ENCODE results near the gene YIPF3. TPM values are rescaled to one million over a fixed set of nuclear protein-coding genes. Genes with fewer than 3 reads are reported as not detected.
"Not testable (repeated sequence)": the region's sequence is repeated elsewhere in the genome, so short reads cannot be mapped to it uniquely, and the experiment has no call there.

Gene YIPF3
- total RNA-seq, 1 donor from 2014 or later = 69.9 TPM

GRCh38 chr6:43471399-43471798 lies 45.3 kb downstream of the YIPF3 start:
- no peaks in the 10 kb centered on the region for H3K36me3 ChIP-seq
- no peaks in the 10 kb centered on the region for H3K9me3 ChIP-seq (replicated peaks)
- TF ChIP-seq, protein P1, sequence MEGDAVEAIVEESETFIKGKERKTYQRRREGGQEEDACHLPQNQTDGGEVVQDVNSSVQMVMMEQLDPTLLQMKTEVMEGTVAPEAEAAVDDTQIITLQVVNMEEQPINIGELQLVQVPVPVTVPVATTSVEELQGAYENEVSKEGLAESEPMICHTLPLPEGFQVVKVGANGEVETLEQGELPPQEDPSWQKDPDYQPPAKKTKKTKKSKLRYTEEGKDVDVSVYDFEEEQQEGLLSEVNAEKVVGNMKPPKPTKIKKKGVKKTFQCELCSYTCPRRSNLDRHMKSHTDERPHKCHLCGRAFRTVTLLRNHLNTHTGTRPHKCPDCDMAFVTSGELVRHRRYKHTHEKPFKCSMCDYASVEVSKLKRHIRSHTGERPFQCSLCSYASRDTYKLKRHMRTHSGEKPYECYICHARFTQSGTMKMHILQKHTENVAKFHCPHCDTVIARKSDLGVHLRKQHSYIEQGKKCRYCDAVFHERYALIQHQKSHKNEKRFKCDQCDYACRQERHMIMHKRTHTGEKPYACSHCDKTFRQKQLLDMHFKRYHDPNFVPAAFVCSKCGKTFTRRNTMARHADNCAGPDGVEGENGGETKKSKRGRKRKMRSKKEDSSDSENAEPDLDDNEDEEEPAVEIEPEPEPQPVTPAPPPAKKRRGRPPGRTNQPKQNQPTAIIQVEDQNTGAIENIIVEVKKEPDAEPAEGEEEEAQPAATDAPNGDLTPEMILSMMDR (IDR thresholded peaks at IDR 0.05; ENCODE audit: borderline replicate concordance) = no peak
- no peak for DNase-seq
- H3K27ac ChIP-seq (replicated peaks) = no peak overlapping the region
- peaks cover 5% of the 10 kb centered on the region for H3K27me3 ChIP-seq (ENCODE audit: low read depth)
- H3K4me3 ChIP-seq = no peak overlapping the region
- intact Hi-C loops (cut with micrococcal nuclease) = no loop called here
- H3K4me1 ChIP-seq = peaks cover 32% of the 10 kb centered on the region

DNA sequence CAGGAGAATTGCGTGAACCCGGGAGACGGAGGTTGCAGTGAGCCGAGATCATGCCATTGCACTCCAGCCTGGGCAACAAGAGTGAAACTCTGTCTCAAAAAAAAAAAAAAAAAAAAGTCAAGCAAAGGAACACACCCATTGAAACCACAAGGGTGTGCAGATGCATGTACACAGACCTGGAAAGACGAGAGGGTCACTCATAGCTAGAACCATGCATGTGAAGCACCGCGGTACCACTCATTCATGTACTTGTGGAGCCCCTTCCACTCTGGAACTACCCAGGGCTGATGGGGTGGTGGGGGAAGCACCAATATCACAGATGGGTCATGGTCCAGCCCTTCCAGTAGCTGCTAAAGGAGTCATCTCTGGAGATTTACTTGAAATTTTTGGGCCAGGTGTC lies 46.8 kb downstream of the YIPF3 start:
- no peak overlapping the region for H3K4me3 ChIP-seq
- peak overlapping the region; percentile 84 for H3K27ac ChIP-seq (replicated peaks)
- intact Hi-C loops (cut with micrococcal nuclease) = no loop called here
- peaks cover 32% of the 10 kb centered on the region for H3K4me1 ChIP-seq
- peaks cover 13% of the 10 kb centered on the region for H3K27me3 ChIP-seq (ENCODE audit: low read depth)
- no peaks in the 10 kb centered on the region for H3K9me3 ChIP-seq (replicated peaks)
- H3K36me3 ChIP-seq = no peaks in the 10 kb centered on the region
- TF ChIP-seq, protein P1 (IDR thresholded peaks at IDR 0.05; ENCODE audit: borderline replicate concordance) = no peak
- DNase-seq = no peak

GRCh38 chr6:43468748-43469681 lies 47.7 kb downstream of the YIPF3 start:
- intact Hi-C loops (cut with micrococcal nuclease) = no loop called here
- Histone ChIP-seq H3K9me3 (replicated peaks) (no peaks in the 10 kb centered on the region), H3K36me3 (no peaks in the 10 kb centered on the region), H3K4me3 (no peak overlapping the region), H3K4me1 (peaks cover 32% of the 10 kb centered on the region), H3K27ac (replicated peaks) (peak overlapping the region; percentile 84), H3K27me3 (ENCODE audit: low read depth) (peaks cover 15% of the 10 kb centered on the region)
- DNase-seq = peak; percentile 42
- TF ChIP-seq, protein P1 (IDR thresholded peaks at IDR 0.05; ENCODE audit: borderline replicate concordance) = no peak

DNA sequence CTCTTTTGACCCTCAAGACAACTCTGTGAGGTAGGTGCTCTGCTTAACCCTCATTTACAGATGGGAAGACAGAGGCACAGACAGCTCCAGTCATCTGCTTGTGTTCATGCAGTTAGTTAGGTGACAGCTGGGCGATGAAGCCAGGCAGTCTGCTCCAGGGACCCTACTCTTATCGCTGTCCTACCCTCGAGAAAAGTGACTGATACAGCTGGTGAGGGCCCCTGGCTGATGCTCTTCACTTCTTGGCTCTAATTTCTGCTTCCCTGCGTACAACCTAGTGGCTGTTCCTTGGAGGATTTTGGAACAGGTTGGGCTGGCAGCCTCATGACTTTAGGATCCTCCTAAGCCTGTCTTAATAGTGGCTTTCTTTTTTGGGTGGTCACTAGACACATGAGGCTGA lies 48.5 kb downstream of the YIPF3 start:
- H3K4me3 ChIP-seq = no peak overlapping the region

GRCh38 chr6:43467752-43468151 lies 49.0 kb downstream of the YIPF3 start:
- Histone ChIP-seq H3K36me3 (no peaks in the 10 kb centered on the region), H3K27ac (replicated peaks) (peak overlapping the region; percentile 84), H3K9me3 (replicated peaks) (no peaks in the 10 kb centered on the region), H3K27me3 (ENCODE audit: low read depth) (peaks cover 25% of the 10 kb centered on the region), H3K4me1 (peaks cover 25% of the 10 kb centered on the region), H3K4me3 (no peak overlapping the region)
- TF ChIP-seq, protein P1 (IDR thresholded peaks at IDR 0.05; ENCODE audit: borderline replicate concordance) = no peak
- intact Hi-C loops (cut with micrococcal nuclease) = no loop called here
- DNase-seq = no peak

More for the DNA sequence above, 48.5 kb downstream of the YIPF3 start:
- Histone ChIP-seq H3K9me3 (replicated peaks) (no peaks in the 10 kb centered on the region), H3K36me3 (no peaks in the 10 kb centered on the region), H3K4me1 (peaks cover 25% of the 10 kb centered on the region), H3K27ac (replicated peaks) (peak overlapping the region; percentile 84), H3K27me3 (ENCODE audit: low read depth) (peaks cover 23% of the 10 kb centered on the region)
- no peak for DNase-seq
- TF ChIP-seq, protein P1 (IDR thresholded peaks at IDR 0.05; ENCODE audit: borderline replicate concordance) = no peak
- intact Hi-C loops (cut with micrococcal nuclease) = no loop called here

GRCh38 chr6:43467265-43467664 lies 49.5 kb downstream of the YIPF3 start:
- H3K4me3 ChIP-seq; H3K36me3 ChIP-seq; H3K9me3 ChIP-seq (replicated peaks); intact Hi-C loops (cut with micrococcal nuclease); DNase-seq: not testable (repeated sequence)
- Histone ChIP-seq H3K4me1 (peaks cover 25% of the 10 kb centered on the region), H3K27me3 (ENCODE audit: low read depth) (peaks cover 29% of the 10 kb centered on the region), H3K27ac (replicated peaks) (peak overlapping the region; percentile 84)

All from left ventricle myocardium inferior (tissue), 1 donor.